NCI-H2227 (cell line): ENCODE measurements around the gene MYOM1.

Source experiments
- DNase-seq: peaks from one replicate; lab custom pipeline; 2025; ENCODE audit not compliant: unreplicated experiment; lab: John Stamatoyannopoulos, UW

MYOM1 gene

GRCh38 chr18:3190610-3191009 is 29.2 kb downstream of the MYOM1 start:
- no peak for DNase-seq

DNA sequence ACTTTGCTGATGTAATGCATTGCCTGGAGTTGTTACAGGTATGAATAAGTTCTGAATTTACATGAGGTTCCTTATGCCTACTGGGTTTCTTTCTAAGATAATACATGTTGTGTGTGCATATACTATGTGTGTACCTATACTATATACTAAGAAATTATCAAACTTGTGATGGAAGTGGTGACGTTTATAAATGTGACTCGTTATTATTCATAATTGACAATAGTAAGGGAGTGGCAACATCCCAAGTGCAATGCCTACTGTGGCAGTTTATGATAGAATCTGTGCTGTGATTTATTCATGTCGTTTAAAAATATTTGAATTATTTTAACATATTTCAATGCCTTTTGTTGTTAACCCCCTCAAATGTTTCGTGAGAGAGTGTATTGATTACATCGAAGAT is 29.9 kb downstream of the MYOM1 start:
- no peak for DNase-seq

GRCh38 chr18:3186678-3187658 is 32.8 kb downstream of the MYOM1 start:
- no peak for DNase-seq

DNA sequence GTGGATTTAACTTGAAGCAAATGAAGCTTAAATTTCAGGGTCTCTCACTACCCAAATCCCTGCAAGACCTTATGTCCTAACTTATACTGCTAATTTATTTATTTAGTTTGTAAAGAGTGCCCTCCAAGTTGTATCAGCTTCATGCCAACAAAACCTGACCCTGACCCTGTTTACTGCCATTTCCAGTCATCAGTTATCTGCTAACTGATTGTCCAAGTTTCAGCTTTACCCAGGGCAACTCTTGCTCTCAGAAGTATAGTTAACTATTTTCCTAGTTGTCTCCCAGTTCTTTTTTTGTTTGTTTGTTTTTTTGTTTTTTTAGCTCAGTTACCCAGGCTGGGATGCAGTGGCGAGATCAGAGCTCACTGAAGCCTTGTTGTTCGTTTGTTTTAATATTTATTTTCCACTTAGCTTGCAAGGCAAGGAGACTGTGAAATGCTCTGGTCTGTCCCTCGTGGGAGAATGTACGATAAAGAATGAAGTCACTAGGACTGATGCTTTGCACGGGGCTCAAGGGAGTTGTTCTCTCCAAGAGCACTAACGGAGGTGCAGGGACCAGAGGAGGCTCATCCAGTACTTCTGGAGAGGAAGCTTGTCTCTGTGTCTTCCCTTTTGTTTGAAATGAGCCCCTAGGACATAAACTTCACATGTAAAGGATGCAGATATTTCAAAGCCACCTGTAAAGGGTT is 35.3 kb downstream of the MYOM1 start:
- no peak for DNase-seq

- no peak for DNase-seq
These were observed 36.6 kb downstream of the MYOM1 start for GRCh38 chr18:3183103-3183717.

DNA sequence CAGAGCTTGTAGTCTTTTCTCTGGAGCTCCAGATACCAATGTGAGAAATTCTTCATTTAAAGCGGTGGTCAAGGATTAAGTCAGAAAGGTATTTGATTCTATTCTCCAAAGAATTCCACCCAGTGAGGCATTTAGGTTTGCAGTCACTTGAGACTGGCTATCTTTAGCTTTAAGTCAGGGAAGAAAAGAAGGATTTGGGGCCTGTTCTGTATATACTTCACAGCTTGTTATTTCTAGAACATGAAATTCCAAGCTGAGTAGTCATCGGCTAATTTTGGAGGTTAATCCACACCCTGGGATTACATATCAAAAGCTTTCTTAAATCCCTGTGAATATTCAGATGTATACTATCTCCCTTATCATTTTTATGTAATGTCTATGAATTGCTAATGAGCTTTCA is 39.4 kb downstream of the MYOM1 start:
- DNase-seq, result no peak

DNA sequence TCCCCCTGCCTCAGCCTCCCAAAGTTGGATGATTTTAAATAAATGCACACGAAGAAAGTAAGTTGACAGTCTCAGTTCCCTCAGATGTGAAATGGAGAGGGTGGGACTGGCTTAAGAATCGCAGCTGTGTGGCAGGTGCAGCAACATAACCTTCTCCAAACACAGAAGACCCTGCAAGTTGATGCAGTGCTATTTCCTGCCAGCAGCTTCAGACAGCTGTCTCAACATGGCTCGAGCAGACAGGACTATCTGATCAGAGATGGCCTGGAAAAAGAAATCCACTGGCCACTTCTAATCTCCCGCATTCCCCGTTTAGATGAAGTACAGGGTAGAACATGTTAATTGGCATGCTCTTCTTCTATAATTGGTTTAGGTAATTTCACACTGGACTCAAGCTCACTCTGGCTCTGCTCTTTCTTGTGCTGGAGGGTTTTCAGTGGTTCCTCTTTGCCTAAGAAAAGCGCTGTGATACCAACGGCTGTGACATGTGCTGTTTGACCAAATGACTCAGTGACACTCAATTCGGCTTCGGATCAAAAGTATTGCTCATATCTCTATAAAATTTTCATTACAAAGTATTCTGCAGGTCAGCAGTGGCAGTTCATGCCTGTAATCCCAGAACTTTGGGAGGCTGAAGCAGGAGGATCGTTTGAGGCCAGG is 40.2 kb downstream of the MYOM1 start:
- no peak for DNase-seq

GRCh38 chr18:3177902-3178687 is 41.7 kb downstream of the MYOM1 start:
- DNase-seq, result no peak

- no peak for DNase-seq
These were observed 44.5 kb downstream of the MYOM1 start for GRCh38 chr18:3175195-3175758.

DNA sequence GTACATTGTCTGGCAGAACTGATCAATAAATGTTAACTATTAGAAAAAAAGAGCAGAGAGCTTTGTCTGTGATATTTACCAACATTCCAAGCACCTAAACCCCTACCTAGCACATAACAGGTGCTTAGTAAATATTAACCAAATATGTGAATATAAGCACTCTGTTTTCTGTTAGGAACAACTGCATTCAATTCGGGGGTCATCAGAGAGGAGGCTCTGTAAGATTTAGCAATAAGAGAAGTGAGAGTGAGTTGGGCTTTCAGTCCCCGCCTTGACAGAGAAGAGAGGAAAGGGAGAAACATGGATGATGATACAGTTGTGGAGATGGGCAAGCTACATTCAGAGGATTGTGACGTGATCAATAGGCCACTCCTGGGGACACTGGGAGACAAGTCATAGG is 47.7 kb downstream of the MYOM1 start:
- DNase-seq, result no peak

GRCh38 chr18:3171631-3172030 is 48.1 kb downstream of the MYOM1 start:
- DNase-seq, result no peak

DNA sequence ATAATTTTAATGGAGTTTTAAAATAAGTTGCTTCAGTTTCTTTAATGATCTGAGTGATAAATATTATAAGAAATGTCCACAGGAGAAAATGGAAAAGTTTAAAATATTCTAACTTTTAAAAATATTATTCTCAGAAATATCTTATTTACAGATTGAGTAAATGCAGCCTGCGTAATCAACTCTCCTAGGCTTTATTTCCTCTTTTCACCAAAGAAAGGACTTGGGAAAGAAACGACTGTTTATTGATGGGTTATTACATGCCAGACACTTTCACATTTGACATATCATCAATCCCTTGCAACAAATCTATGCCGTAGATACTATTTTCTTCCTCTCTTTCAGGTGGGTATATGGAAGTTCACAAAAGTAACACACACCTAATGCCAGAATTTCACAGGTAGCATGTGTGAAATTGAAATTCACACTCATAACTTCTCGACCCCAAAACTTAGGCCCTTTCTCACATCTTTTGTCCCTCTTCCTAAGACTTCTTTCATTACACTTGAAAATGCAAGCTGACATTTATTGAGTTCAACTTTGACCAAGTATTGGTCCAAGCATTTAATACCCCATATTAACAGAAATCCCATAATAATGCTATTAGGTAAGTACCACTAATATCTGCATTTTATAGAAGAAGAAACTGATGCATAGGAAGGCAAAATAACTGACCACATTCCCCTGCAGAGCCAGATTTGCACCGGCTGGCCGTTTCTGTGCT is 49.2 kb downstream of the MYOM1 start:
- DNase-seq, result no peak

DNA sequence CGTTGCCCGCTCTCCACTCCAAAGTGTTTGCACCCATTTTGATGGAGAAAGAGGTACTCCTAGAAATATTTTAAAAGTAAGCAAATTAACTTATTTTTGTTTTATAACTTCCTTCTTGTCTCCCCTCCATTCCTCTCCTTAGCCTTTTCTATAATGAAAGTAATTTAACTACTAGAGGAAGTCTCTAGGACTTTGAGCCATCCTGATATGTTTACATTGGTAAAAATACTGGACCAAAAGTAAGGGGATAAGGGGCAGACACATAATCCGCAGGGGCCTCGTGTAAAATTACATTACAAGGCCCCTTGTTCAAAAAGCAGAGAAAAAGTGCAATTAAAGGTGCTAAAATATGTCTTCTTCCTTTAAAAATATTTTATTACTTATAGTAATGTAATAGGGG is 55.4 kb downstream of the MYOM1 start:
- DNase-seq, result no peak

- no peak for DNase-seq
These were observed 55.8 kb downstream of the MYOM1 start for GRCh38 chr18:3163968-3164367.

DNA sequence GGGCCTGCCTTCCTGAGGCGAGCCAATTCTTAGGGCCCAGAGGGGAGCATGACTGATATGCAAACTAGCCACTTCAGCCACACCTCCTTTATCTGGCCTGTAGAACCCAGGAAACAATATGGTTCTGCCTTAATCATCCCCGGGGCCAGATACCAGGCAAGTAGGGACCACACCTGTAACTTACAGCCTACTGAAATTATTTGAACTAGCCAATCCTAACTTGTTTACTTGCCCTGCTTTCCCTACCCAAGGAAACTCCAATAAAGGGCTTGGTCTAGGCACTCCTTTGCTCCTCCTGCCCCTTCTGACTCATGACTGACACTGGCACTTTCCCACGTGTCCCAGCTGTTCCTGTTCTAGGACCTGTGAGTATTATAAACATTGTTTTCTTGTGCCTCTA is 57.6 kb downstream of the MYOM1 start:
- DNase-seq, result no peak

GRCh38 chr18:3159830-3160229 is 59.9 kb downstream of the MYOM1 start:
- DNase-seq, result no peak

- no peak for DNase-seq
These were observed 62.2 kb downstream of the MYOM1 start for GRCh38 chr18:3157606-3158005.

- no peak for DNase-seq
These were observed 62.7 kb downstream of the MYOM1 start for GRCh38 chr18:3157086-3157485.

GRCh38 chr18:3156325-3156640 is 63.5 kb downstream of the MYOM1 start:
- no peak for DNase-seq

DNA sequence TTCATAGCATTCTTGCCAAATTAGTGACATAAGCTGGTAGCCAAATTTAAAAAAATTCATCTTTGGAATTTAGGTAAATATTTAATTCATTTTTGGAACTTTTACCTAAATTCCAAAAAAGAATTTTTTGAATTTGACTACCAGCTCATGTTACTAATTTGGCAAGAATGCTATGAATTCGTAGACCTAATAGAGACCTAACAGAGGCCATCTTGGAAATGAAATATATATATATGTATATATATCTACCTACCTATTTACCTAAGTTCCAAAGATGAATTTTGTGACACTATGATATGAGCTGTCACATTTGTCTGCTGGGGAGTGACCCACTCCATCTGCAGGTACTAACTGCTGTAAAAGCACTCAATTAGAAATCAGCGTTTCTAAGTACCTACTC is 65.6 kb downstream of the MYOM1 start:
- DNase-seq, result no peak
